Natural killer cell treated with Interleukin-12 subunit alpha and Interleukin-12 subunit beta and Interleukin-15 and Interleukin-18, amount 100 ng/mL, for 72 hours (primary cell): ENCODE results near the gene REG4. TPM values are rescaled to one million over a fixed set of nuclear protein-coding genes. Genes with fewer than 3 reads are reported as not detected.
A peak's percentile ranks its signal among the peaks of the same experiment; 100 is the strongest.

Experiments used
- ATAC-seq, 2 donors: fragments of 150-1000 bp; cut with Tn5 transposase in 1 of 2; sonication (Bioruptor Pico), chemical (Tn5 transposase) in 1 of 2; 2 replicates each; pipeline ENCODE4 v1.10.0; 2021
- DNase-seq: peaks from one replicate; pipeline ENCODE4 v3.0.0; 2022; ENCODE audit warnings: low spot score
- H3K27ac Mint-ChIP-seq, 2 donors: 1 replicate in 1 of 2; 2 replicates in 1 of 2; pipeline ENCODE4 v1.8.0; 2022; ENCODE audit warnings: mixed read lengths in 2 of 2, mild to moderate bottlenecking in 1 of 2, moderate library complexity in 1 of 2
- H3K27me3 Mint-ChIP-seq, 2 donors: 1 replicate in 1 of 2; 2 replicates in 1 of 2; pipeline ENCODE4 v1.8.0; 2022; ENCODE audit warnings: mixed read lengths in 2 of 2
- H3K36me3 Mint-ChIP-seq: one replicate; pipeline ENCODE4 v1.8.0; 2022; ENCODE audit warnings: mixed read lengths
- H3K4me1 Mint-ChIP-seq, 2 donors: 1 replicate in 1 of 2; 2 replicates in 1 of 2; pipeline ENCODE4 v1.8.0; 2022; ENCODE audit warnings: low read depth in 2 of 2, mixed read lengths in 2 of 2, mild to moderate bottlenecking in 1 of 2
- H3K4me3 Mint-ChIP-seq: one replicate; pipeline ENCODE4 v1.8.0; 2022; ENCODE audit warnings: mixed read lengths
- H3K9me3 Mint-ChIP-seq: 2 replicates; pipeline ENCODE4 v1.8.0; 2022; ENCODE audit warnings: mixed read lengths
- total RNA-seq, 2 donors: library from RNA; stranded (reverse); gene quantifications; one replicate each; pipeline ENCODE4 v1.2.3, GENCODE V29; 2022

The REG4 gene
- total RNA-seq, 2 donors from 2014 or later = 0.19 to 0.73 TPM

- no peak for DNase-seq
- peaks cover 0 to 4% of the 10 kb centered on the region in 2 donors for H3K4me1 Mint-ChIP-seq
- no peak overlapping the region for H3K27ac Mint-ChIP-seq
- H3K9me3 Mint-ChIP-seq = no peaks in the 10 kb centered on the region
- H3K4me3 Mint-ChIP-seq = no peak overlapping the region
- peaks cover 26 to 30% of the 10 kb centered on the region in 2 donors for H3K27me3 Mint-ChIP-seq
- ATAC-seq = peak in 1 of 2 donors; percentile 34
- H3K36me3 Mint-ChIP-seq = no peaks in the 10 kb centered on the region
These were observed 28.5 kb downstream of the REG4 start for GRCh38 chr1:119782631-119783325.

GRCh38 chr1:119781434-119782210, 29.6 kb downstream of the REG4 start:
- ATAC-seq (no peak), DNase-seq (no peak)
- H3K27ac Mint-ChIP-seq = no peak overlapping the region
- H3K9me3 Mint-ChIP-seq = no peaks in the 10 kb centered on the region
- no peaks in the 10 kb centered on the region for H3K36me3 Mint-ChIP-seq
- H3K27me3 Mint-ChIP-seq = peaks cover 28 to 30% of the 10 kb centered on the region in 2 donors
- H3K4me3 Mint-ChIP-seq = no peak overlapping the region
- H3K4me1 Mint-ChIP-seq = peaks cover 0 to 4% of the 10 kb centered on the region in 2 donors

- H3K4me1 Mint-ChIP-seq = peaks cover 0 to 4% of the 10 kb centered on the region in 2 donors
- H3K9me3 Mint-ChIP-seq = no peaks in the 10 kb centered on the region
- no peaks in the 10 kb centered on the region for H3K36me3 Mint-ChIP-seq
- H3K27me3 Mint-ChIP-seq = peaks cover 30 to 33% of the 10 kb centered on the region in 2 donors
- H3K27ac Mint-ChIP-seq = no peak overlapping the region
- no peak overlapping the region for H3K4me3 Mint-ChIP-seq
- DNase-seq (no peak), ATAC-seq (no peak)
These were observed 31.3 kb downstream of the REG4 start for GRCh38 chr1:119779869-119780356.

GRCh38 chr1:119778886-119779560, 32.2 kb downstream of the REG4 start:
- no peak for DNase-seq
- no peak overlapping the region for H3K27ac Mint-ChIP-seq
- no peaks in the 10 kb centered on the region for H3K36me3 Mint-ChIP-seq
- ATAC-seq = no peak
- peaks cover 0 to 4% of the 10 kb centered on the region in 2 donors for H3K4me1 Mint-ChIP-seq
- H3K27me3 Mint-ChIP-seq = peaks cover 25 to 33% of the 10 kb centered on the region in 2 donors
- no peaks in the 10 kb centered on the region for H3K9me3 Mint-ChIP-seq
- no peak overlapping the region for H3K4me3 Mint-ChIP-seq

- ATAC-seq (no peak), DNase-seq (no peak)
- no peaks in the 10 kb centered on the region for H3K36me3 Mint-ChIP-seq
- H3K27me3 Mint-ChIP-seq = peaks cover 22 to 38% of the 10 kb centered on the region in 2 donors
- H3K4me1 Mint-ChIP-seq = no peaks in the 10 kb centered on the region
- H3K27ac Mint-ChIP-seq = no peak overlapping the region
- H3K9me3 Mint-ChIP-seq = no peaks in the 10 kb centered on the region
- no peak overlapping the region for H3K4me3 Mint-ChIP-seq
These were observed 32.9 kb downstream of the REG4 start for GRCh38 chr1:119778359-119778758.

- Mint-ChIP-seq H3K27ac (no peak overlapping the region), H3K4me1 (no peaks in the 10 kb centered on the region), H3K27me3 (peaks cover 9 to 23% of the 10 kb centered on the region in 2 donors), H3K4me3 (no peak overlapping the region), H3K9me3 (no peaks in the 10 kb centered on the region), H3K36me3 (no peaks in the 10 kb centered on the region)
- DNase-seq (no peak), ATAC-seq (no peak)
These were observed 36.3 kb downstream of the REG4 start for GRCh38 chr1:119774746-119775490.

GRCh38 chr1:119773711-119774241, 37.5 kb downstream of the REG4 start:
- H3K4me1 Mint-ChIP-seq = no peaks in the 10 kb centered on the region
- no peak for DNase-seq
- H3K27me3 Mint-ChIP-seq = peaks cover 6 to 14% of the 10 kb centered on the region in 2 donors
- no peaks in the 10 kb centered on the region for H3K9me3 Mint-ChIP-seq
- H3K4me3 Mint-ChIP-seq = no peak overlapping the region
- no peaks in the 10 kb centered on the region for H3K36me3 Mint-ChIP-seq
- no peak for ATAC-seq
- H3K27ac Mint-ChIP-seq = no peak overlapping the region

GRCh38 chr1:119772298-119772697, 39.0 kb downstream of the REG4 start:
- Mint-ChIP-seq H3K27me3 (peaks cover 6 to 18% of the 10 kb centered on the region in 2 donors), H3K4me1 (no peaks in the 10 kb centered on the region), H3K36me3 (no peaks in the 10 kb centered on the region), H3K27ac (no peak overlapping the region), H3K9me3 (no peaks in the 10 kb centered on the region), H3K4me3 (no peak overlapping the region)
- ATAC-seq (no peak), DNase-seq (no peak)

GRCh38 chr1:119771770-119772169, 39.5 kb downstream of the REG4 start:
- DNase-seq (no peak), ATAC-seq (no peak)
- Mint-ChIP-seq H3K36me3 (no peaks in the 10 kb centered on the region), H3K4me1 (no peaks in the 10 kb centered on the region), H3K27ac (no peak overlapping the region), H3K9me3 (no peaks in the 10 kb centered on the region), H3K27me3 (peaks cover 11 to 22% of the 10 kb centered on the region in 2 donors), H3K4me3 (no peak overlapping the region)

GRCh38 chr1:119771016-119771415, 40.2 kb downstream of the REG4 start:
- no peak for DNase-seq
- no peak overlapping the region for H3K4me3 Mint-ChIP-seq
- H3K27me3 Mint-ChIP-seq = peaks cover 12 to 19% of the 10 kb centered on the region in 2 donors
- no peak for ATAC-seq
- no peaks in the 10 kb centered on the region for H3K4me1 Mint-ChIP-seq
- H3K9me3 Mint-ChIP-seq = no peaks in the 10 kb centered on the region
- no peak overlapping the region for H3K27ac Mint-ChIP-seq
- H3K36me3 Mint-ChIP-seq = no peaks in the 10 kb centered on the region

- Mint-ChIP-seq H3K27me3 (peaks cover 14 to 26% of the 10 kb centered on the region in 2 donors), H3K36me3 (no peaks in the 10 kb centered on the region), H3K27ac (no peak within 1 kb of the TSS), H3K9me3 (no peaks in the 10 kb centered on the region), H3K4me3 (no peak within 1 kb of the TSS), H3K4me1 (no peaks in the 10 kb centered on the region)
- DNase-seq (no peak), ATAC-seq (no peak)
These were observed 42.5 kb downstream of the REG4 start, which contains the start of gene HMGCS2 for GRCh38 chr1:119768778-119769177. TSS of gene HMGCS2 (minus strand) at chr1:119768905. CDS start at chr1:119768844, 61 bp downstream.

GRCh38 chr1:119767486-119767885, 43.8 kb downstream of the REG4 start:
- no peak for ATAC-seq
- H3K27ac Mint-ChIP-seq = no peak overlapping the region
- no peak overlapping the region for H3K4me3 Mint-ChIP-seq

GRCh38 chr1:119766374-119766794, 44.9 kb downstream of the REG4 start:
- no peak overlapping the region for H3K4me3 Mint-ChIP-seq
- no peak for ATAC-seq
- H3K27me3 Mint-ChIP-seq = peaks cover 11 to 20% of the 10 kb centered on the region in 2 donors
- no peaks in the 10 kb centered on the region for H3K36me3 Mint-ChIP-seq
- no peak overlapping the region for H3K27ac Mint-ChIP-seq
- no peak for DNase-seq
- H3K4me1 Mint-ChIP-seq = no peaks in the 10 kb centered on the region
- no peaks in the 10 kb centered on the region for H3K9me3 Mint-ChIP-seq

More at GRCh38 chr1:119767486-119767885, 43.8 kb downstream of the REG4 start:
- no peaks in the 10 kb centered on the region for H3K36me3 Mint-ChIP-seq
- no peaks in the 10 kb centered on the region for H3K4me1 Mint-ChIP-seq
- H3K27me3 Mint-ChIP-seq = peaks cover 11 to 20% of the 10 kb centered on the region in 2 donors
- H3K9me3 Mint-ChIP-seq = no peaks in the 10 kb centered on the region
- DNase-seq = no peak
